ENCODE data around the gene POLR3E.
"Not testable (repeated sequence)": the region's sequence is repeated elsewhere in the genome, so short reads cannot be mapped to it uniquely, and the experiment has no call there.

Gene POLR3E

DNA sequence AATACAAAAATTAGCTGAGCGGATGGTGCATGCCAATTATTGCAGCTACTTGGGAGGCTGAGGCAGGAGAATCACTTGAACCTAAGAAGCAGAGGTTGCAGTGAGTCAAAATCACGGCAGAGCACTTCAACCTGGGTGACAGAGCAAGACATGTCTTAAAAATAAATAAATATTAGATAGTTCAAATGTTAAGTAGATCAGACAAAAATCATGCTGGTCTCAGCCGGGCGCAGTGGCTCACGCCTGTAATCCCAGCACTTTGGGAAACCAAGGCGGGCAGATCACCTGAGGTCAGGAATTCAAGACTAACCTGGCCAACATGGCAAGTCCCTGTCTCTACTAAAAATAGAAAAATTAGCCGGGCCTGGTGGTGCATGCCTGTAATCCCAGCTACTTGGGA lies 4.2 kb downstream of the POLR3E start:
- Histone ChIP-seq H3K79me1 (ENCODE audit: low read length) (peaks cover 25% of the 10 kb centered on the region), H3K79me2 (ENCODE audit: control insufficient read depth, insufficient read depth, low read length) (peaks cover 49% of the 10 kb centered on the region)
- not testable (repeated sequence) for H2BK5ac ChIP-seq (ENCODE audit: low read length); H3K56ac ChIP-seq (ENCODE audit: low read length); H2BK120ac ChIP-seq (ENCODE audit: low read depth, low read length); H4K5ac ChIP-seq (ENCODE audit: low read length); H3K27ac ChIP-seq (ENCODE audit: low read depth, low read length); H2AK5ac ChIP-seq (ENCODE audit: low read length); H3K18ac ChIP-seq (ENCODE audit: low read length); H4K8ac ChIP-seq (ENCODE audit: low read depth, low read length); H3K4ac ChIP-seq (ENCODE audit: low read depth, low read length); H3K4me1 ChIP-seq (ENCODE audit: control insufficient read depth, low read depth, low read length); H3K4me3 ChIP-seq (ENCODE audit: low read length); DNase-seq; H2BK15ac ChIP-seq (replicated peaks; ENCODE audit: low read depth); H3K23ac ChIP-seq (ENCODE audit: low read length); H3K27me3 ChIP-seq (ENCODE audit: insufficient read depth, low read length, poor library complexity); H3K9ac ChIP-seq (ENCODE audit: low read length); H3K4me2 ChIP-seq (ENCODE audit: low read length); H3K36me3 ChIP-seq (ENCODE audit: control insufficient read depth, insufficient read depth, low read length)
- WGBS (ENCODE audit: extremely low coverage, insufficient coverage, low lambda C conversion rate) = no CpG with 5 or more reads among the region's 7 CpGs

DNA sequence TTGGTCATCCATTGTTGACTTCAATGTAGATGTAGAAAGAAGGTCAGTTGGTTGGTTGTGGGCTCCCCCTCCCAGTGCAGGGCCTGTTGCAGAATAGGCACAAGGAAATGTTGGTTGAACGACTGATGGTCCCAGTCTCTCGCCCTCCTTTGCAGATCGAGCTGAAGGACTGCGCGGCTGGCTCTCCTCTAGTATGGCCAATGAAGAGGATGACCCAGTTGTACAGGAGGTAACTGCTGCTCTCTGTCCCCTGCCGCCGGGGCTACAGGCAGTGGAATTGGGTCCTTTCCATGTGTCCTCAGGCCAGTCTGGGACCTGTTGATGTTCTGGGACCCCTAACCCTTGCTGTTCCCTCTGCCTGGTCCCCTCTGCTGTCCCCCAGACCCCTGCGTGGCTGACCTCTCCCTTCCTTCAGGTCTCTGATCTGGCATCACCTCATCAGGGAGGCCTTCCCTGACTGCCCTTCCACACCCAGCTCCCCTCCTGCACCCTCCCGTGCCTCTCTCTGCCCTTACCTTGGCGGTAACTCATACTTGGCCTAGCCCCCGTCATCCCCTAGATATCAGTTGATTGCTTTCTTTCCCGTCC lies 5.7 kb downstream of the POLR3E start:
- no peak overlapping the region for H2BK15ac ChIP-seq (replicated peaks; ENCODE audit: low read depth)
- H4K8ac ChIP-seq (ENCODE audit: low read depth, low read length) = no peak overlapping the region
- H3K56ac ChIP-seq (ENCODE audit: low read length) = no peak overlapping the region
- H2BK120ac ChIP-seq (ENCODE audit: low read depth, low read length) = no peak overlapping the region
- H3K79me1 ChIP-seq (ENCODE audit: low read length) = peaks cover 29% of the 10 kb centered on the region
- H2AK5ac ChIP-seq (ENCODE audit: low read length) = no peak overlapping the region
- H2BK5ac ChIP-seq (ENCODE audit: low read length) = no peak overlapping the region
- H3K27ac ChIP-seq (ENCODE audit: low read depth, low read length) = no peak overlapping the region
- H3K23ac ChIP-seq (ENCODE audit: low read length) = no peak overlapping the region
- no peak overlapping the region for H3K4ac ChIP-seq (ENCODE audit: low read depth, low read length)
- WGBS (ENCODE audit: extremely low coverage, insufficient coverage, low lambda C conversion rate) = no CpG with 5 or more reads among the region's 12 CpGs
- H3K27me3 ChIP-seq (ENCODE audit: insufficient read depth, low read length, poor library complexity) = no peaks in the 10 kb centered on the region
- peaks cover 3% of the 10 kb centered on the region for H3K36me3 ChIP-seq (ENCODE audit: control insufficient read depth, insufficient read depth, low read length)
- no peak for DNase-seq
- peaks cover 49% of the 10 kb centered on the region for H3K79me2 ChIP-seq (ENCODE audit: control insufficient read depth, insufficient read depth, low read length)
- no peak overlapping the region for H3K4me3 ChIP-seq (ENCODE audit: low read length)
- no peak overlapping the region for H3K4me2 ChIP-seq (ENCODE audit: low read length)
- H3K9ac ChIP-seq (ENCODE audit: low read length) = no peak overlapping the region
- no peaks in the 10 kb centered on the region for H3K4me1 ChIP-seq (ENCODE audit: control insufficient read depth, low read depth, low read length)
- no peak overlapping the region for H4K5ac ChIP-seq (ENCODE audit: low read length)
- H3K18ac ChIP-seq (ENCODE audit: low read length) = no peak overlapping the region

DNA sequence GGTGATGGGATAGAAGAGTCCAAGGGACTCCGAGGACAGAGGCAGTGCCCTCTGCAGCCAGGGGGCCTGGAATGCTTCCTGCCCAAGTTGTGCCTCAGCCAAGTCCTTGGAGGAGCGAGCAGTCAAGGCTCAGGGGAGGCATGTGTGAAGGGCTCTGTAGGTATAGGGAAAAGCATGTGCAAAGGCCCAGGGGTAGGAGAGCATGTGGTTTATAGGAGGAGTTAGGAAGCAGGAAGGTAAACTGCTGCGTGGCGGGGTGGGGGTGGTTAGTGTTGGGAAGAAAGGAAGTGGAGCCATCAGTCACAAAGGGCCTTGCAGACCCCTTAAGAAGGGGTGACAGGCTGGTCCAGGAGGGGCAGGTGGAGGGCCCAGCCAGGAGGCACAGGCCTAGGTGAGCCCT lies 7.2 kb downstream of the POLR3E start:
- no peaks in the 10 kb centered on the region for H3K4me1 ChIP-seq (ENCODE audit: control insufficient read depth, low read depth, low read length)
- no peak overlapping the region for H2BK15ac ChIP-seq (replicated peaks; ENCODE audit: low read depth)
- no peaks in the 10 kb centered on the region for H3K27me3 ChIP-seq (ENCODE audit: insufficient read depth, low read length, poor library complexity)
- no peak overlapping the region for H3K18ac ChIP-seq (ENCODE audit: low read length)
- no peak overlapping the region for H3K4ac ChIP-seq (ENCODE audit: low read depth, low read length)
- H2BK120ac ChIP-seq (ENCODE audit: low read depth, low read length) = no peak overlapping the region
- H3K4me2 ChIP-seq (ENCODE audit: low read length) = no peak overlapping the region
- no peak overlapping the region for H3K4me3 ChIP-seq (ENCODE audit: low read length)
- H3K23ac ChIP-seq (ENCODE audit: low read length) = no peak overlapping the region
- peaks cover 23% of the 10 kb centered on the region for H3K79me1 ChIP-seq (ENCODE audit: low read length)
- no peak overlapping the region for H3K27ac ChIP-seq (ENCODE audit: low read depth, low read length)
- H3K56ac ChIP-seq (ENCODE audit: low read length) = no peak overlapping the region
- WGBS (ENCODE audit: extremely low coverage, insufficient coverage, low lambda C conversion rate) = no CpG with 5 or more reads among the region's 4 CpGs
- no peak overlapping the region for H2BK5ac ChIP-seq (ENCODE audit: low read length)
- H3K79me2 ChIP-seq (ENCODE audit: control insufficient read depth, insufficient read depth, low read length) = peaks cover 36% of the 10 kb centered on the region
- no peak overlapping the region for H4K5ac ChIP-seq (ENCODE audit: low read length)
- no peak overlapping the region for H2AK5ac ChIP-seq (ENCODE audit: low read length)
- no peak for DNase-seq
- no peak overlapping the region for H4K8ac ChIP-seq (ENCODE audit: low read depth, low read length)
- peaks cover 3% of the 10 kb centered on the region for H3K36me3 ChIP-seq (ENCODE audit: control insufficient read depth, insufficient read depth, low read length)
- H3K9ac ChIP-seq (ENCODE audit: low read length) = no peak overlapping the region

DNA sequence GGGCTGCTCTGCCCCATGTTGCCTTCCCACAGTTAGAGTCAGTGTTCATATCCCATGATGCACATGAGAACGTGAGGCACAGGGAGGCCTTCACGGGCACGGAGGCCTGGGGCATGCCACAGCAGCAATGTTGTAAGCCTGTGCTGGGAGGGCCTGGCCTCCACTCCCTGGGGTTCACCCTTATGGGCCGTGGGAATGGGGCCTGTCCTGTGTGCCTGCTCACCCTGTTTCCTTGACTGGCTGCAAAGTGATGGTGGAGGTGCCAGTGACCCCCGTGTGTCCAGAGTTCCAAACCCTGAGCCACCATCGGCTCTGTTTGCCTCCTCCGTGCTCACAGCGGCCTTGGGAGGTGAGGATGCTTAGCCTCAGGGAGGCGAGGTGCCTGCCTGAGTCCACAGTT lies 9.6 kb downstream of the POLR3E start:
- WGBS (ENCODE audit: extremely low coverage, insufficient coverage, low lambda C conversion rate) = no CpG with 5 or more reads among the region's 9 CpGs
- Histone ChIP-seq H4K5ac (ENCODE audit: low read length) (no peak overlapping the region), H3K4me3 (ENCODE audit: low read length) (no peak overlapping the region)

DNA sequence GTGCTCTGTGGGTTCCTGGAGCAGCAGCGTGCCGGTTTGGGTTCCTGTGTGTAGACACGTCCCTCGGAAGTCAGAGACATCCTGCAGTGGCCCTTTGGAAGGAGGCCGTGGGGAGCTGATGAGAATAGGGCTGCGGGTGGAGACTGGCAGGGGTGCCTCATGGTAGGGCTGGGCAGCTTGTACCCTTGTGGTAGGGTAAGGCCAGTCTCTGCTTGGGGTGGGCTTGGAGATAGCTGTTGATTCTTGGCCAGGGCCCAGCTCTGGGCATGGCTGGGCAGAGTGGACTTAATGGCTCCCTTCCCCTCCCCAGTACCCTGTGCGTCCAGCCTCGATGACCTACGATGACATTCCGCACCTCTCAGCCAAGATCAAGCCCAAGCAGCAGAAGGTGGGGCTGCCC lies 10.6 kb downstream of the POLR3E start:
- Histone ChIP-seq H3K27ac (ENCODE audit: low read depth, low read length) (no peak overlapping the region), H3K4me1 (ENCODE audit: control insufficient read depth, low read depth, low read length) (no peaks in the 10 kb centered on the region), H3K79me1 (ENCODE audit: low read length) (peaks cover 9% of the 10 kb centered on the region), H3K56ac (ENCODE audit: low read length) (no peak overlapping the region), H3K4ac (ENCODE audit: low read depth, low read length) (no peak overlapping the region), H4K5ac (ENCODE audit: low read length) (no peak overlapping the region), H3K79me2 (ENCODE audit: control insufficient read depth, insufficient read depth, low read length) (peaks cover 7% of the 10 kb centered on the region), H3K4me3 (ENCODE audit: low read length) (no peak overlapping the region), H3K36me3 (ENCODE audit: control insufficient read depth, insufficient read depth, low read length) (peaks cover 8% of the 10 kb centered on the region), H3K23ac (ENCODE audit: low read length) (no peak overlapping the region), H2AK5ac (ENCODE audit: low read length) (no peak overlapping the region), H3K9ac (ENCODE audit: low read length) (no peak overlapping the region), H2BK15ac (replicated peaks; ENCODE audit: low read depth) (no peak overlapping the region), H2BK5ac (ENCODE audit: low read length) (no peak overlapping the region), H3K27me3 (ENCODE audit: insufficient read depth, low read length, poor library complexity) (no peaks in the 10 kb centered on the region), H2BK120ac (ENCODE audit: low read depth, low read length) (no peak overlapping the region), H3K18ac (ENCODE audit: low read length) (no peak overlapping the region), H3K4me2 (ENCODE audit: low read length) (no peak overlapping the region), H4K8ac (ENCODE audit: low read depth, low read length) (no peak overlapping the region)
- DNase-seq = no peak
- WGBS (ENCODE audit: extremely low coverage, insufficient coverage, low lambda C conversion rate) = no CpG with 5 or more reads among the region's 10 CpGs

More for the DNA sequence above, 9.6 kb downstream of the POLR3E start:
- Histone ChIP-seq H3K27me3 (ENCODE audit: insufficient read depth, low read length, poor library complexity) (no peaks in the 10 kb centered on the region), H3K9ac (ENCODE audit: low read length) (no peak overlapping the region), H2BK120ac (ENCODE audit: low read depth, low read length) (no peak overlapping the region), H3K4ac (ENCODE audit: low read depth, low read length) (no peak overlapping the region), H3K36me3 (ENCODE audit: control insufficient read depth, insufficient read depth, low read length) (peaks cover 8% of the 10 kb centered on the region), H3K56ac (ENCODE audit: low read length) (no peak overlapping the region), H3K23ac (ENCODE audit: low read length) (no peak overlapping the region), H3K18ac (ENCODE audit: low read length) (no peak overlapping the region), H3K4me2 (ENCODE audit: low read length) (no peak overlapping the region), H3K27ac (ENCODE audit: low read depth, low read length) (no peak overlapping the region), H3K4me1 (ENCODE audit: control insufficient read depth, low read depth, low read length) (no peaks in the 10 kb centered on the region), H4K8ac (ENCODE audit: low read depth, low read length) (no peak overlapping the region), H2BK5ac (ENCODE audit: low read length) (no peak overlapping the region), H2AK5ac (ENCODE audit: low read length) (no peak overlapping the region), H3K79me1 (ENCODE audit: low read length) (peaks cover 15% of the 10 kb centered on the region), H2BK15ac (replicated peaks; ENCODE audit: low read depth) (no peak overlapping the region), H3K79me2 (ENCODE audit: control insufficient read depth, insufficient read depth, low read length) (peaks cover 17% of the 10 kb centered on the region)
- DNase-seq = no peak
